Inferior parietal cortex (tissue), 1 donor: ENCODE measurements around the gene SERPINB5.

ENCODE experiments used
- DNase-seq: peaks from one replicate; pipeline ENCODE4 v3.0.0-alpha.2; 2016; ENCODE audit errors: extremely low spot score

Gene SERPINB5

GRCh38 chr18:63527251-63527650, 50.5 kb downstream of the SERPINB5 start:
- DNase-seq: no peak

DNA sequence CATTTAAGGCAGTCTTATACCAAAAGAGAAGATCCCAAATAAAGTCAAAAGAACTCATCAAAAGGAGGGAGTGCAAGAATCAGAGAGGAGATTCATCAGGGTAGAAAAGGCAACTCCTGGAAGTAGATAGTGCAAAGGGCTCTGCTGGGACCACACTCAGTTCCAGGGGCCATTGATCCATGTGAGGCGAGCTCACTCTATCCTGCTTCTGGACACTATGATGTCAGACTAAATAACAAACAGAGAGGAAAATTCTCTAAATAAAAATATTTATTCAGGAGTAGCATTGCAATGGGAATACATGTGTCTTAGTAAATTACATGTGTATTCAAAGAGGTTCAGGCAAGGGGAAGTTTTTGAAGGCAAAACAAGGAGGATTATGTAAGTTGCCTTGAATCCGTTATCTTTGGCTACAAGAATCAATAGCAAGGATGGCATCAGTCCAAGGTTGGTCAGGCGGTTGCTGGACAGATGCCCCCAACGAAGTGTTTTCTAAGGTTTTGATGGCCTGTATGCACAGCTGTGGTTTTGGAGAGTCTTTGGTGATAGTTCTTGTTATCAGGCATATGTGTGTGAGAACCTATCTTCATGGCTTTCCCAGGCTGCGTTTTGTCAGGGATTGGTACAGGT, 52.2 kb downstream of the SERPINB5 start:
- DNase-seq: no peak

DNA sequence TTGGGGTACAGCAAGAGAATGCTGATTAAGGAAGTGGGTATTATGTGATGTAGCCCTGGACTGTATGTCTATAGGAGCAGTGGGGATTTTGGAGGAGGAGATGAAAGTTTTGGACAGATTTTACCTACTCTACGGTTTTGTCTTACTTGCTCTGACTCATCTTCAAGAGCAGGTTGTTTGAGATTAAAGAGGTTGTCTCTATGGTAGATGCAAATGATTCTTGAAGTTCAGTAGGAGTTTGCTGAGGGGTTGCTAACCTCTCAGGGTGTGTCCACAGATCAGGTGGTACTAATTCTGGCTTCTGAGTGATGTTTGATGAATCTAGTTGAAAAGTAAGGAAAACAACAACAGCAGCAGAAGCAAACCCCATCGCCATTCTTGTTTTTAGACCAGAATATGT, 55.7 kb downstream of the SERPINB5 start:
- no peak for DNase-seq

- no peak for DNase-seq
Measured at GRCh38 chr18:63534615-63535014, 57.9 kb downstream of the SERPINB5 start.

DNA sequence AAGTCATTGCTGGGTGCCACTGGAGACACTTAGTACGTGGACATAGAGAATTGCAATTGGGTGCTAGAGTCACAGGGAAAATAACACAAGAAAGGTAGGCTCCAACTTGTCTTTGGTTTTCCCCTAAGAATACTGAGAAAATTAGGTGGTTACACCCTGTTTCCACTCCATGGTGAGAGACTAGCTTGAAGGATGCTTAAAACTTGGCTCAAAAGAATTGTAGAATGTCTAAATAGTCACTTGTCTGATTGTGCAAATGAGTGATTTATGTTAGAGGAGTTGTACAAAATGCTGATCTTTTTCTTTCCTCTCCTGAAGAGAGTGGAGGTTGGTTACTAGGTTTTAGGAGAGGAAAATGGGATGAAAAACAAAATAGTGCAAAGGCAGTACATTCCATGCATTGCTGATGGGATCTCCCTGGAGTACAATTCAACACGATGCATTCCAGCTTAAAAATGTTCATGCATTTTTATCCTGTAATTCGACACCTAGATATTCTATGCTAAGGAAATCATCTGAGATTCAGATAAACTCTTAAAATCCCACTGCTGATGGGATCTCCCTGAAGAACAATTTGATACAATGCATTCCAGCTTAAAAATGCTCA, 63.2 kb downstream of the SERPINB5 start:
- DNase-seq: no peak

DNA sequence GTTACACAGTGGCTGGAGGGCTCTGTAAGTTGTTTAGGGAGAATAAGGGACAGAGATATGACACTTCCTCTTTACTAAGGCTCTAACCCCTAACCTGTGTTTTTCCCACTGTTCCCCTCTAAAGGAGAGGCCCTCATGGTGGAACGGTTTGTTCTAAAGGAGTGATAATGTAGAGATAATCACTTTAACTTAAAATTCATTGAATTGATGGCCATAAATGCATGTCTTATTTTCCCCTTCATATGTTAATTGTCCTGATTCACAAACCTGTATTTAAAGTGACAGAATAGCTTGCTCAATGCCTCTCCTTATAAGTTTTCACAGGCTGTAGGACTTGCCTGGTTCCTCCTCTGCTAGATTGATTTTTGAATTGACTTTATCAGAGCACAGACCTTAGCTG, 65.3 kb downstream of the SERPINB5 start, which contains the start of gene SERPINB12:
Gene SERPINB12 (plus strand): TSS at position 301 of the 400 bp plus-strand sequence. CDS start 13,791 bp downstream, outside the sequence.
- no peak for DNase-seq

DNA sequence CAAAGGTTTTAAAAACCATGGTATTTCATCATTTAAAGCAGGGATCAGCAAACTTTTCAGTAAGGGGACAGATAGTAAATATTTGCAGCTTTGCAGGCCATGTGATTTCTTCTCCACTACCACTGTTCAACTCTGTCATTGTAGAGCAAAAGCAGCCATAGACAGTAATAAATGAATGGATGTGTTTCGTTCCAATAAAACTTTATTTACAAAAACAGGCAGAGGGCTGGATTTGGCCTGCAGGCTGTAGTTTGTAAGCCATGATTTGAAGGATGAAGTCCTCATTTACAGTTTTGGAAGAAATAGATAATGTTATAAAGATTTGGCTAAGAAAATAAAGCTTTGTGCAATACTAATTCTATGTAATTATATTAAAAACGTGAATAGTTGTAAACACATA, 67.3 kb downstream of the SERPINB5 start:
- DNase-seq: no peak

- DNase-seq: no peak
Measured at GRCh38 chr18:63545000-63545399, 68.2 kb downstream of the SERPINB5 start.

- no peak for DNase-seq
Measured at GRCh38 chr18:63550068-63550467, 73.3 kb downstream of the SERPINB5 start.

- no peak for DNase-seq
Measured at GRCh38 chr18:63551769-63552168, 75.0 kb downstream of the SERPINB5 start.

DNA sequence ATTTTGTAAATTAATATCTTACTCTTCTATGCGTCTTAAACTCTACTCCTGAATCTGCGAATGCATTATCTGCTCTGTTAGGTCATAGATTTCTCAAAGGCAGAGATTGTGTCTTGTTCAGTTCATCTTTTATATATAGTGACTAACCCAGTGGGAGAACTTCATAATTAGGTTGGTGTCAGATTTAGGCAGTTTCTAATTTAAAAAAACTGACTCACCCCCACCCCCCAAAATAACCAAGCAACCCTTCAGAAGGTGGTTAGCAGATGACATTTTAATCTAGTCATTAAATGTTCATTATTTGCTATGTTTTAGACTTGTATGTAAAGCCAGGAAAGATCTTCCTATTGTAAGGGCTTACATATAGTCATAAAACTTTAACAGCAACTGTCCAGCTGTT, 75.8 kb downstream of the SERPINB5 start:
- DNase-seq: no peak

DNA sequence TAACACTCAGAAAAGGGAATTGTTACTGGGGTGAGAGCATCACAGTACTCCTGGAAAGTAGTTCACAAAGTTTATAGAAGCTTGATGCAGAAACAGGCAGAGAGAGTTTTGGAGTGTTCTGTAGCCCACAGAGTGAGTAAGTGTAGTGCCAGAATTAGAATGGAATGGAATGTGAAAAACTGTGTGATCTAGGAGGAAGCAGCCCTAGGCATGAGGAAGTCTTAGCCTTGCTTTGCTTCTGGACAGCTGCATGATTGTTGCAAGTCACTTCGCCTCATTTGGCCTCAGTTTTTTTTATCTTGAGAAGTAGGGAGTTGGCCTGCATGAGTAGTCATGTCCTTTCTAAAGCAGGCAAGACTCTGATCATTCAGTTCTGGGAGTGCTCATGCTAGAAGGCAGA, 76.3 kb downstream of the SERPINB5 start:
- DNase-seq: no peak
